K562 (cell line): Measurements from ENCODE around the gene PDLIM4. TPM values are rescaled to one million over a fixed set of nuclear protein-coding genes. Genes with fewer than 3 reads are reported as not detected.

Source experiments
- ATAC-seq: fragments of 200-7000 bp; cut with Tn5 transposase; 3 replicates; pipeline ENCODE4 v1.9.1; 2020; ENCODE audit warnings: moderate library complexity
- BruUV-seq: library from RNA; stranded (reverse); fragments of 400-500 nt; replicated peaks from 2 replicates; lab custom pipeline; 2021; lab: Mats Ljungman, UMichigan
- CTCF ChIA-PET: fragments of 300-600 bp; formaldehyde crosslinking; extraction: SDS; loops from one replicate; lab custom pipeline; 2021; ENCODE audit warnings: low intra/inter-chr PET ratio; lab: Yijun Ruan, JAX
- POLR2A ChIA-PET: fragments of 300-600, 350-650 bp; sonication (Branson Sonifier 250); formaldehyde crosslinking; extraction: SDS; loops from one replicate; lab custom pipeline; 2021; ENCODE audit warnings: antibody characterized with exemption, inconsistent platforms; lab: Yijun Ruan, JAX
- DNase-seq, 4 experiments: peaks; one replicate each; pipeline versions ENCODE4 v3.0.0 to v3.0.0-alpha.2; 2011 to 2018; ENCODE audit warnings: low spot score in 3 of 4, mixed read lengths in 3 of 4; ENCODE audit errors: extremely low read depth in 1 of 4
- FAIRE-seq: peaks from 2 replicates; lab custom pipeline; 2011; peaks lifted over from hg19 to GRCh38; lab: Jason Lieb, UNC
- H2AFZ ChIP-seq: 2 replicates; pipeline ENCODE4 v1.6.0; 2011; ENCODE audit warnings: low read depth, low read length, control low read depth, inconsistent platforms
- H3K27ac ChIP-seq: fragments of 200-600 bp; 3 replicates; pipeline ENCODE4 v1.8.0; 2011; ENCODE audit warnings: low read depth, mild to moderate bottlenecking, control low read depth, inconsistent platforms, low read length, moderate library complexity, mixed read lengths; ENCODE audit errors: extremely low read depth
- H3K27me3 ChIP-seq, 2 experiments: fragments of 300-600 bp in 1 of 2; 2 replicates in 1 of 2; 3 replicates in 1 of 2; pipeline versions ENCODE4 v1.6.0 to v1.8.0; 2011; ENCODE audit warnings: inconsistent platforms in 2 of 2, low read length in 2 of 2, mild to moderate bottlenecking in 1 of 2, mixed read lengths in 1 of 2, moderate library complexity in 1 of 2; ENCODE audit not compliant: control insufficient read depth in 2 of 2, insufficient read depth in 2 of 2
- H3K36me3 ChIP-seq: fragments of 300-600 bp; 3 replicates; pipeline ENCODE4 v1.8.0; 2011; ENCODE audit warnings: mild to moderate bottlenecking, low read length, inconsistent platforms; ENCODE audit not compliant: control insufficient read depth, insufficient read depth
- H3K4me1 ChIP-seq, 2 experiments: fragments of 200-600 bp in 1 of 2; replicated peaks in 1 of 2; 2 replicates in 1 of 2; 3 replicates in 1 of 2; pipeline versions ENCODE4 v1.5.1 to v1.8.0; 2011; ENCODE audit warnings: inconsistent platforms in 2 of 2, low read length in 2 of 2, mild to moderate bottlenecking in 1 of 2, mixed read lengths in 1 of 2, moderate library complexity in 1 of 2; ENCODE audit not compliant: control insufficient read depth in 2 of 2, insufficient read depth in 2 of 2
- H3K4me2 ChIP-seq: 2 replicates; pipeline ENCODE4 v1.6.1; 2011; ENCODE audit warnings: low read length, control low read depth, inconsistent platforms, mixed read lengths; ENCODE audit not compliant: insufficient read depth
- H3K4me3 ChIP-seq: fragments of 200-600 bp; sonication (generic), shearing (Covaris generic); 2 replicates; pipeline ENCODE4 v1.5.1; 2016; ENCODE audit warnings: control low read depth, inconsistent platforms
- H3K79me2 ChIP-seq: fragments of 200-600 bp; 3 replicates; pipeline ENCODE4 v1.8.0; 2011; ENCODE audit warnings: low read length, inconsistent platforms; ENCODE audit not compliant: control insufficient read depth, insufficient read depth
- H3K9ac ChIP-seq, 2 experiments: 2 replicates each; pipeline versions ENCODE4 v1.6.0 to v1.6.1; 2011; ENCODE audit warnings: low read depth in 2 of 2, low read length in 2 of 2, control low read depth in 1 of 2, inconsistent platforms in 1 of 2, mild to moderate bottlenecking in 1 of 2, mixed read lengths in 1 of 2; ENCODE audit not compliant: insufficient read depth in 1 of 2
- H3K9me1 ChIP-seq: one replicate; pipeline ENCODE4 v1.6.0; 2011; ENCODE audit warnings: inconsistent platforms, mild to moderate bottlenecking, low read length, moderate library complexity; ENCODE audit not compliant: control insufficient read depth, insufficient read depth
- H3K9me3 ChIP-seq: replicated peaks from 2 replicates; pipeline ENCODE4 v1.5.1; 2011; ENCODE audit warnings: low read depth, low read length, inconsistent platforms; ENCODE audit not compliant: control insufficient read depth, insufficient read depth
- H4K20me1 ChIP-seq: replicated peaks from 2 replicates; pipeline ENCODE4 v1.6.1; 2011; ENCODE audit warnings: low read length, inconsistent platforms, mixed read lengths; ENCODE audit not compliant: control insufficient read depth, insufficient read depth
- FOXA1 ChIP-seq: fragments of 450-650 bp; IDR thresholded peaks from 2 replicates; pipeline ENCODE4 v1.6.1; 2016; ENCODE audit warnings: mild to moderate bottlenecking, borderline replicate concordance
- FOXK1 ChIP-seq: sonication (generic); formaldehyde crosslinking; IDR thresholded peaks from 2 replicates; pipeline ENCODE4 v1.8.0; 2022; ENCODE audit warnings: missing genetic modification reagents, mild to moderate bottlenecking, borderline replicate concordance
- GATAD2A ChIP-seq: fragments of 450-650 bp; IDR thresholded peaks from 2 replicates; pipeline ENCODE4 v1.6.1; 2017
- NELFE ChIP-seq: IDR thresholded peaks from 2 replicates; pipeline ENCODE4 v1.6.1; 2011; ENCODE audit warnings: mild to moderate bottlenecking; ENCODE audit not compliant: insufficient read depth, insufficient read length
- POLR2G ChIP-seq: fragments of 200-400 bp; formaldehyde crosslinking; IDR thresholded peaks from 2 replicates; pipeline ENCODE4 v1.6.1; 2017; ENCODE audit warnings: low read depth, mild to moderate bottlenecking, antibody characterized with exemption, low read length, moderate library complexity
- PRMT5 ChIP-seq: sonication (generic); formaldehyde crosslinking; IDR thresholded peaks from 2 replicates; pipeline ENCODE4 v1.5.0; 2020; ENCODE audit warnings: missing genetic modification reagents
- SIX5 ChIP-seq, 2 experiments: IDR thresholded peaks; 2 replicates each; pipeline ENCODE4 v1.6.1; 2011; ENCODE audit warnings: low read length in 2 of 2, borderline replicate concordance in 1 of 2, low read depth in 1 of 2, mild to moderate bottlenecking in 1 of 2, moderate library complexity in 1 of 2; ENCODE audit not compliant: insufficient read depth in 1 of 2
- TAF9B ChIP-seq: fragments of 450-650 bp; IDR thresholded peaks from 2 replicates; pipeline ENCODE4 v1.6.1; 2018; ENCODE audit warnings: mild to moderate bottlenecking; ENCODE audit not compliant: partially characterized antibody
- TARDBP ChIP-seq: fragments of 450-650 bp; IDR thresholded peaks from 2 replicates; pipeline ENCODE4 v1.6.1; 2016
- WGBS: fragments of 100-300 bp; shearing (Covaris generic); methylation state at CpG from one replicate; pipeline ENCODE4 v1.1.6; 2016; ENCODE audit warnings: low coverage, mixed read lengths; ENCODE audit not compliant: insufficient coverage; ENCODE audit errors: missing lambda C conversion rate; 5-methylcytosine and 5-hydroxymethylcytosine counted together
- in situ Hi-C: fragments of 300-500 bp; cut with MboI; formaldehyde crosslinking; loops from 4 replicates; pipeline ENCODE4 v1.15.0; 2018; ENCODE audit warnings: inconsistent platforms, mixed read lengths
- intact Hi-C: fragments of 100-400 bp; cut with micrococcal nuclease; formaldehyde crosslinking; loops from 2 replicates; pipeline ENCODE4 v1.14.2; 2022
- polyA plus RNA-seq, 8 experiments: library from polyadenylated mRNA; depleted of rRNA in 4 of 8; stranded (reverse) in 5 of 8; unstranded in 3 of 8; fragments of >200 nt; fragmentation: Nextera tagmentation in 2 of 8; fragmentation: Illumina TruSeq in 1 of 8; extraction: Ambion mirVana in 2 of 8; extraction: Trizol in 1 of 8; gene quantifications; 2 replicates each; pipeline versions ENCODE4 v1.2.1 to v1.2.3, GENCODE V29; 2011 to 2014; ENCODE audit warnings: inconsistent platforms in 1 of 8, missing spikeins in 1 of 8
- total RNA-seq, 7 experiments: library from RNA; depleted of rRNA in 6 of 7; stranded (reverse); fragments of >200 nt in 6 of 7; fragmentation: Illumina TruSeq in 2 of 7; extraction: Trizol in 2 of 7; gene quantifications; 2 replicates each; pipeline versions ENCODE4 v1.2.1 to v1.2.3, GENCODE V29; 2011 to 2021; ENCODE audit warnings: low replicate concordance in 1 of 7
- TF ChIP-seq, protein P1 (sequence below): sonication (generic); formaldehyde crosslinking; IDR thresholded peaks from 2 replicates; pipeline ENCODE4 v1.8.0; 2022; ENCODE audit warnings: mild to moderate bottlenecking, low read depth, missing genetic modification reagents
- TF ChIP-seq, protein P2 (sequence below): fragments of 250-450 bp; sonication (Bioruptor Pico); IDR thresholded peaks from 2 replicates; pipeline ENCODE4 v1.4.0; 2020; ENCODE audit warnings: borderline replicate concordance
- TF ChIP-seq, protein P3 (sequence below): fragments of 250-450 bp; sonication (Bioruptor Pico); IDR thresholded peaks from 2 replicates; pipeline ENCODE4 v1.4.0; 2020; ENCODE audit warnings: mild to moderate bottlenecking, moderate library complexity
- TF ChIP-seq, protein P4 (sequence below): fragments of 250-450 bp; sonication (Bioruptor Pico); IDR thresholded peaks from 2 replicates; pipeline ENCODE4 v1.5.0; 2020; ENCODE audit warnings: mild to moderate bottlenecking, borderline replicate concordance
- TF ChIP-seq, protein P5 (sequence below): sonication (generic); formaldehyde crosslinking; IDR thresholded peaks from 2 replicates; pipeline ENCODE4 v1.8.0; 2022; ENCODE audit warnings: missing genetic modification reagents, mild to moderate bottlenecking, borderline replicate concordance

PDLIM4 gene
- total and polyA plus RNA-seq, 9 of the 15 experiments (the other 6 are each of a cell fraction or from before 2014, with no cell fraction given) = 0.28 to 32.8 (median 13.1) TPM

DNA sequence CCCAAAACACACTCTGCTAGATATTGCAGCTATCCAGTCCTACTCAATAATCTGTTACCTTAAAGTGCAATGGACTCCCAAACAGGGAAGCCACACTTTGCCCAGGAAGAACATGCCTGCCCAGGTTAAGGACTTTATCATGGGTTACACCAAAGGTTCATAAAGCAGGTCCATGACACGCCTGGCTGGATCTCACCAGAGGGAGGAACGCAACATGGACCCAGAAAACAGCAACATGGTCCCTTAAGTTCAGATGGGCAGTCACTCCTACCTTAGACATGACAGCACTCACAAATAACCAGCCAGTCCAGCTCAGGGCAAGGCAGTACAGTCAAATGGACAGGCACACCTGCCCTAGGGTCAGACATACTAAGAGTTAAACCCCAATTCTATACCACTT lies 33.6 kb upstream of the PDLIM4 start:
- CTCF ChIA-PET = no interaction called here
- no peaks in the 10 kb centered on the region for H3K9me3 ChIP-seq
- POLR2A ChIA-PET = interaction anchor here (0.6 to 3.3 kb wide), 4 partner anchors 10 to 87 kb away, joined by 3 to 11 read pairs (median 6); no protein-coding TSS in a partner anchor
- H3K4me3 ChIP-seq = no peak overlapping the region
- H4K20me1 ChIP-seq = peaks cover 13% of the 10 kb centered on the region; the same call in 1 of the 2 replicates
- no peak overlapping the region for H2AFZ ChIP-seq
- intact Hi-C loops (no loop called here), in situ Hi-C loops (no loop called here)
- peaks cover 30% of the 10 kb centered on the region in 2 experiments for H3K4me1 ChIP-seq
- FAIRE-seq = no peak
- no peaks in the 10 kb centered on the region for H3K27me3 ChIP-seq
- no peak overlapping the region for H3K27ac ChIP-seq
- H3K4me2 ChIP-seq = no peak overlapping the region
- H3K79me2 ChIP-seq = peaks cover 14% of the 10 kb centered on the region; the same call in 1 of the 3 replicates
- no TSS peak for BruUV-seq
- H3K9me1 ChIP-seq = no peaks in the 10 kb centered on the region
- no peak for ATAC-seq
- no peak for DNase-seq
- H3K9ac ChIP-seq = no peak overlapping the region
- no peaks in the 10 kb centered on the region; the same call in 2 of the 3 replicates for H3K36me3 ChIP-seq
- 74% methylated on average over 2 of the region's 2 CpGs for WGBS
- TF ChIP-seq, protein P1, sequence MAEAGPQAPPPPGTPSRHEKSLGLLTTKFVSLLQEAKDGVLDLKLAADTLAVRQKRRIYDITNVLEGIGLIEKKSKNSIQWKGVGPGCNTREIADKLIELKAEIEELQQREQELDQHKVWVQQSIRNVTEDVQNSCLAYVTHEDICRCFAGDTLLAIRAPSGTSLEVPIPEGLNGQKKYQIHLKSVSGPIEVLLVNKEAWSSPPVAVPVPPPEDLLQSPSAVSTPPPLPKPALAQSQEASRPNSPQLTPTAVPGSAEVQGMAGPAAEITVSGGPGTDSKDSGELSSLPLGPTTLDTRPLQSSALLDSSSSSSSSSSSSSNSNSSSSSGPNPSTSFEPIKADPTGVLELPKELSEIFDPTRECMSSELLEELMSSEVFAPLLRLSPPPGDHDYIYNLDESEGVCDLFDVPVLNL (CRISPR knock-in tag) = no peak
- TF ChIP-seq TARDBP (no peak), FOXA1 (no peak), GATAD2A (no peak), TAF9B (no peak), SIX5 (IDR thresholded peaks at IDR 0.05; ENCODE audit: borderline replicate concordance in 1 of 2, insufficient read depth in 1 of 2, low read depth in 1 of 2, low read length in 2 of 2) (no peak), FOXK1 (CRISPR knock-in tag) (no peak), NELFE (no peak), PRMT5 (CRISPR knock-in tag) (no peak), POLR2G (no peak)
- TF ChIP-seq, protein P2, sequence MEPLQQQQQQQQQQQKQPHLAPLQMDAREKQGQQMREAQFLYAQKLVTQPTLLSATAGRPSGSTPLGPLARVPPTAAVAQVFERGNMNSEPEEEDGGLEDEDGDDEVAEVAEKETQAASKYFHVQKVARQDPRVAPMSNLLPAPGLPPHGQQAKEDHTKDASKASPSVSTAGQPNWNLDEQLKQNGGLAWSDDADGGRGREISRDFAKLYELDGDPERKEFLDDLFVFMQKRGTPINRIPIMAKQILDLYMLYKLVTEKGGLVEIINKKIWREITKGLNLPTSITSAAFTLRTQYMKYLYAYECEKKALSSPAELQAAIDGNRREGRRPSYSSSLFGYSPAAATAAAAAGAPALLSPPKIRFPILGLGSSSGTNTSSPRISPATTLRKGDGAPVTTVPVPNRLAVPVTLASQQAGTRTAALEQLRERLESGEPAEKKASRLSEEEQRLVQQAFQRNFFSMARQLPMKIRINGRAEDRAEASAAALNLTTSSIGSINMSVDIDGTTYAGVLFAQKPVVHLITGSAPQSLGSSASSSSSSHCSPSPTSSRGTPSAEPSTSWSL (CRISPR knock-in tag) = no peak
- TF ChIP-seq, protein P3, sequence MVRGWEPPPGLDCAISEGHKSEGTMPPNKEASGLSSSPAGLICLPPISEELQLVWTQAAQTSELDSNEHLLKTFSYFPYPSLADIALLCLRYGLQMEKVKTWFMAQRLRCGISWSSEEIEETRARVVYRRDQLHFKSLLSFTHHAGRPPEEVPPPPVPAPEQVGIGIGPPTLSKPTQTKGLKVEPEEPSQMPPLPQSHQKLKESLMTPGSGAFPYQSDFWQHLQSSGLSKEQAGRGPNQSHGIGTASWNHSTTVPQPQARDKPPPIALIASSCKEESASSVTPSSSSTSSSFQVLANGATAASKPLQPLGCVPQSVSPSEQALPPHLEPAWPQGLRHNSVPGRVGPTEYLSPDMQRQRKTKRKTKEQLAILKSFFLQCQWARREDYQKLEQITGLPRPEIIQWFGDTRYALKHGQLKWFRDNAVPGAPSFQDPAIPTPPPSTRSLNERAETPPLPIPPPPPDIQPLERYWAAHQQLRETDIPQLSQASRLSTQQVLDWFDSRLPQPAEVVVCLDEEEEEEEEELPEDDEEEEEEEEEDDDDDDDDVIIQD (CRISPR knock-in tag) = no peak
- TF ChIP-seq, protein P4, sequence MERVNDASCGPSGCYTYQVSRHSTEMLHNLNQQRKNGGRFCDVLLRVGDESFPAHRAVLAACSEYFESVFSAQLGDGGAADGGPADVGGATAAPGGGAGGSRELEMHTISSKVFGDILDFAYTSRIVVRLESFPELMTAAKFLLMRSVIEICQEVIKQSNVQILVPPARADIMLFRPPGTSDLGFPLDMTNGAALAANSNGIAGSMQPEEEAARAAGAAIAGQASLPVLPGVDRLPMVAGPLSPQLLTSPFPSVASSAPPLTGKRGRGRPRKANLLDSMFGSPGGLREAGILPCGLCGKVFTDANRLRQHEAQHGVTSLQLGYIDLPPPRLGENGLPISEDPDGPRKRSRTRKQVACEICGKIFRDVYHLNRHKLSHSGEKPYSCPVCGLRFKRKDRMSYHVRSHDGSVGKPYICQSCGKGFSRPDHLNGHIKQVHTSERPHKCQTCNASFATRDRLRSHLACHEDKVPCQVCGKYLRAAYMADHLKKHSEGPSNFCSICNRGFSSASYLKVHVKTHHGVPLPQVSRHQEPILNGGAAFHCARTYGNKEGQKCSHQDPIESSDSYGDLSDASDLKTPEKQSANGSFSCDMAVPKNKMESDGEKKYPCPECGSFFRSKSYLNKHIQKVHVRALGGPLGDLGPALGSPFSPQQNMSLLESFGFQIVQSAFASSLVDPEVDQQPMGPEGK (CRISPR knock-in tag) = no peak
- TF ChIP-seq, protein P5, sequence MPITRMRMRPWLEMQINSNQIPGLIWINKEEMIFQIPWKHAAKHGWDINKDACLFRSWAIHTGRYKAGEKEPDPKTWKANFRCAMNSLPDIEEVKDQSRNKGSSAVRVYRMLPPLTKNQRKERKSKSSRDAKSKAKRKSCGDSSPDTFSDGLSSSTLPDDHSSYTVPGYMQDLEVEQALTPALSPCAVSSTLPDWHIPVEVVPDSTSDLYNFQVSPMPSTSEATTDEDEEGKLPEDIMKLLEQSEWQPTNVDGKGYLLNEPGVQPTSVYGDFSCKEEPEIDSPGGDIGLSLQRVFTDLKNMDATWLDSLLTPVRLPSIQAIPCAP = no peak
